HG03108 (cell line): Measurements from ENCODE around the gene SLIT3.

ENCODE experiments used
- ATAC-seq: cut with Tn5 transposase; IDR thresholded peaks from one replicate; pipeline ENCODE4 v1.9.1; 2021; ENCODE audit warnings: moderate library complexity; ENCODE audit not compliant: unreplicated experiment

The SLIT3 gene

DNA sequence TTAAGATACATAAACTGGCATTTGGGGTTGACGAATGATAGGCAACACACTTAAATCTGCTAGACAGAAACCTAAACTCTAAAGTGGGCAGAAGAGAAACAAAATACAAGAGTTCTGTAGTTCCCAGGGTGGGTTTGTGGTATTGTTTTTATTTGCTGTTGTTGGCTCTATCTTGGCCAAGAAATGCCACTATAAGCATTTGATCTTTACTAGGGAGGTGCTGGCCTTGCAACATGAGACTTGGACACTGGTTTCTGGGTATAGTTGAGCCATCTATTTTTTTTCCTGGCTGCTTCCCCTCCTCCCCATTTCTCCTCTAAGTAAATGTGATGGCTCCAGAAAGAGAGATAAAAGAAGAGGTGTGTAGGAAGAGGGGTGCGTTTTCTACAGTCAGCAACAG is 251.2 kb downstream of the SLIT3 start:
- no peak for ATAC-seq

DNA sequence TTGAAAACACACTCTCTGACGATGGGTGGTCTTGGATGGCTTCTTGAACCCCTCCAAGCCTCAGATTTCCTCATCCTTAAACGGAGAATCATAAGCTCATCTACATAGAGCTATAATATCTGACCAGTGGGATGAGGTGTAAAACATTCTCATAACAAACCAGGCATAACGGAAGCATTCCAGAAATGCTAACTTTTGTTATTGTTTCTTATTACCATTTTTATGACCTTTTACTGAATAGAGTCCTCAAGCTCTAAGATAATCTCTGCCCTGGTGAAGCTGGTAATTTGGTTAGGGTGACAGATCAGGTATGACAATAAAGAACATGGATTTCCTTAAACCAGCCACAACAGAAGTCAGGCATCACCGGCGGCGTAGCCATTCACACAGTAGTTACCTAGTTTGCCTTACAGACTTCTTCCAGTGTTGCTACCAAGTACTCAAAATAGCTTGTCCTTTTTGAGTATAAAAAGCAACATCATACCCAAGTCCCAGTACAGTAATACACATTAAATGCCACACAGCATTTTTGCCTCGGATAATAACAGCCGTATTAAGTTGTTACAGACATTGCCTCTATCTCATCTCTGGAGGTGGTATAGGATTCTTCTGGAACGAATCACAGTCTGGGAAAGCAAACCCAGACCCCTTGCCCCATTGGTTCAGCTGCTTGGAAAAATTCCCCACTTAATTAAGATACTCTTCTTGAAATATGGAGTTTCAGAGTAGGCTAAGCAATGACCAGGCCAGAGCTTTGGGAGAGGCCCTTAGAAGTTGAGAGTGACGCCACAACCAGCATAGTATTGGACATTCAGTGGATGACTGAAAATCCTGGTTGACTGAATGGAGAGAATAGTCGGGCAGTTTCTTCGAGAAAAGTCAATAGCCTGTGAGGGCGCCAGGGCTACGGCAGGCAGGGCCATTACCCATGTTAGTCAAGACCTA is 252.5 kb downstream of the SLIT3 start:
- no peak for ATAC-seq

DNA sequence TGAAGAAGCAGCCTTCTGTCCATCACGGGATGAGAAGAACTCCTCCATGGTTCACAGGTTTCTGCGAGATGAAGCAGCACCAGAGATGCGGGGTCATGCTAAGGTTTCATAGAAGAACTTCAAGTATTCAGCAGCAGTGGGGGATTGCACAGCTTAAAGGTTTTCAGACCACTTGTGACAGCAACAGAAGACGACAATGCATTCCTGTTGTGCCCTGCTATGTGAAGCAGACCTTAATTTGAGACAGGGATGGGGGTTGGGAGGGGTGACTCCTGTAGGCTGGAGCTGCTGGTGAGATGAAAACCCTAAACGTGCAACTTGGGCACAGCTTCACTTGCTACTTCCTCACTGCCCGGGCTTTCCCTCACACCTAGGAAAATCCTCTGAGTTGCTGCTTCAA is 256.0 kb downstream of the SLIT3 start:
- no peak for ATAC-seq

DNA sequence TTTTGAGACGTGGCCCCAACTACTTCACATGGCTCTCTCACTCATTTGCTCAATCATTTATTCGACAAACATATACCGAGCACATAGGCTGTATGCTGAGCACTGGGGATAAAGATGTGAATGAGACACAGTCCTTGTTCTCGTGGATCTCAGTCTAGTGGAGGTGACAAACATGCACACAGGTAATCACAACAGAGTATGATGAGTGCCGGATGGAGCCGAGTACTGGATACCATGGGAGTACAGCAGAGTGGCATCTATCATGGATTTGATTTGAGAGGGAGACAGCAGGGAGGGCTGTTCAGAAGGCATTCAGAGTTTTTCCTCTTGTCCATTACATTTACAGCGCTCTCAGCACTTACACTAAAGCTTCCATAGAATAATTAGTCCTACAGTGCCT is 259.8 kb downstream of the SLIT3 start:
- no peak for ATAC-seq

DNA sequence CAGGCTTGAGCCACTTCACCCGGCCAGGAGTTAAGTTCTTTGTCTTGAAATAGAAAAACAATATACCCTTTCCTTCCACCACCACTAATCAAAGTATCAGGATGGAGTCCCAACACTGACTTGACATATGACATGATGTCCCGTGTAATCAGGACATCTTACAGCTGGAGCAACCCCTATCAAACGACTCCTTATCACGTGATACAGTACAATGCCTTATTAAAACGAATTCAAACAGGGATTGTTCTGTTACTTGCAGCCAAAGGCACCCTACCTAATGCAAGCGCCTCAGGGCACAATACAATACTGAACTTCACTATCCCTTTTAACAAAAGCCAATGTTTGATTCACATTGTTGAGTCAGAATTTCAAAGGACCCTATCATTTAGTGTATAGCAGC is 261.3 kb downstream of the SLIT3 start:
- ATAC-seq = no peak

DNA sequence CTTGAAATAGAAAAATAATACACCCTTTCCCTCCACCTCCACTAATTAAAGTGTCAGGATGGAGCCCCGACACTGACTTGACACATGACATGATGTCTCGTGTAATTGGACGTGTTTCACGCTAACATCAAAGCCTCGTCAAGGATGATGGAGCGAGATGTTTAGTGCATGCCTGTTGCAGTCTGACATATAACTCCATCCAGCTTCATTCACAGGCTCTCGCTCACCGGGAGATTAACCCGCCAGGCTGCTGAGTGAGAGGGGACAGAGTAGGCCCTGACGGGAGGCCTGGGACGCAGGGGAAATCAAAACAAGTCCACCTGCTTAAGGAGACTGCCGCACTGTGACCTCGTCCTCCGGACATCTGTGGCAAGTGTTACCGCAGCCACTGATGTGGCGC is 263.5 kb downstream of the SLIT3 start:
- ATAC-seq = no peak

DNA sequence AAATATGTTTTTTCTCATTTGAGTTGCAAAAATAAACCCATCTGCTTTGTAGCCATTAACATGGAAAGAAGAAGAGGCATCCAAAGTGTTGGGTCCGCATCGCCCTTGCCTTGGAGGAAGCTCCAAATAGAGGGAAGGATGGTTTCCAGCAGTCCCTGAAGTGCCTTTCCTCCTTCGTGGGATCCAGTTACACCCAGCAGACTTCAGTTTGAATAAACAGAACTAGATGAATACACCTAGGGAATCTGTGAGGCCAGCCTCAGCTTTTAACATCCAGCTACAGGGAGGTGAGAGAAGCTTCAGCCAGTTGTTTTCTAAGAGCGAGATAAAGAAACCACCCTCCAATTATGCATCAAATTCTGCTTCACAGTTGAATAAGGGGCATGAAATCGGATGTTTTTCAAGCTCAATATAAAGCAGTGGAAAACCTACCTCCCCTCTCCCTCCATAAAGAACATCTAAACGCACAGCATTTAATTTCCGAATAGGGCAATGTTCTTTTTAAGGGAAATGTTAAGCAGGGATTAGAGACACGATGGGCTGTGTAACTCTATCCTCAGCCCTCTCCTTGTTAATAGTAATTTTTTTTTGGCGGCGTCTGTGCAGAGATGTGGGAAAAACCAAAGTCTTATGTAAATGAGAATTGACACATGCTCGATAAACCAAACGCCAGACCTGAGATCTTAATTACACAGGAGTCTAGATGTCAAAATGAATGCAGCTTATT is 264.7 kb downstream of the SLIT3 start:
- no peak for ATAC-seq

DNA sequence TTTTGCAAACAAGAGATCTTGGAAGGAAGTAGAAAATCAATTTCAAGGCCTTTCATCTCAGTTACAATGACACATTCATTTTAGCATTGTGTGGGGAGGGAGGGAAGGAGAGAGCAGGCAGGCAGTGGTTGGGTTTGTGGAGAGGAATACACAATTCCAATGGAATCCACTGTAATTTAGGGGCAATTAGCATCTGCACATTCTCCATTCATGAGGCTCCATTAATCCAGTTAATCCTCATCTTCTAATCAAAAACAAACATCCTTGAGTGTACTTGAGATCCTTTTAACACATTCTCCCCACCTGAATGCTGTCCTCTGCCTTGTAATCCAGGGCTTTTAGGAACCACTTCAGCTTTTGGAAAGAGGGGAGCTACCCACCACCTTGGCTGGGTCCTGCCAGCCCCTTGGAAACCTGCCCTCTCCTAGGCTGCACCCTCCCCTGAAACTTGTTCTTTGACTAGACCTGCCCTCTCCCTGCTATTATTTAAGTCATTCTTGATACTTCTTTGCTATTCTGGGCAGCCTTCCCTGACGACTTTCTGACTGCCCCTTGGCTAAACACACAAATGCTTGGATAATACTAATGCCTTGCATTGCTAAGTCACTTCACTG is 271.2 kb downstream of the SLIT3 start:
- no peak for ATAC-seq

DNA sequence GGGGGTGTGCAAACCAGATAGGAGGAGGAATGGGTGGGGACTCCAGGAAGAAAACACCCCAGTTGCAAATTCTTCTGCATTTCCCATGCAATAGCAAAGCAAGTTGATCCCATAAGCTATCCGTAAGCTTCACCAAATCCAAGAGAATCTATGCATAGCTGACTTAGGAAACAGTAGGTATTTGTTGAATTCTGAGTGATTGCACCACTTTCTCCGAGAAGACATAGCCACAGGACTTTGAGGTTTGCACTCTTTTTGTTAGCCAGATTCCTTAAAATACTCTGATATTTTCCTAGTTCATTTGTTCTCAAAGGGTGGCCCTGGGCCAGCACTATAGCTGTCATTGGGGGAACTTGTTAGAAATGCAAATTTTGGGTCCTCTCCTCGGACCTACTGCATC is 271.9 kb downstream of the SLIT3 start:
- no peak for ATAC-seq

DNA sequence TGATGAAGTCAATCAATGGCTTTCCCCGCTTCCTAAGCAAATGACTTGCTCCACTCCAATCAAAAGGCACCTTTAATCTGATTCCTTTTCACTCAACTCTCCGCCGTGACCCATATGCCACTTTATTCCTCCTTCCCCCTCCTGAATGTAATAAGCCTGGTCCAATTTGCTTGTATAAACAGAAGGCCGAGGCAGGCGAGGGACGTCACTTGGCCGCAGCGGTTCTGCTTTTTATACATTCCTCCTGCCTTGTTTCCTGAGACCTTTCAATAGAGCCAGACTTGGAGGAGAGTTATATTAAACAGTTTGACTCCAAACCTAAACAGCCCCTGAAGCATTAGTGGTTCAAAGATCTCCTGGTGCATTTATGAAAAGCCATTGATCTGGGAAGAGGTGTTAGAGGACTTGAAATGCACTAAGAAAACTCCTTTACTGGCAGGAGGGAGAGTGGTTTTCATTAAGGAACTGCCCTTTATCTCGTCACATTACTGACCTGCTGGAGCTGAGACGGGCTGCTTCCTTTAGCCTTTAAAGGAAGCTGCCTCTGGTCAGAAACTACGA is 273.4 kb downstream of the SLIT3 start:
- no peak for ATAC-seq

DNA sequence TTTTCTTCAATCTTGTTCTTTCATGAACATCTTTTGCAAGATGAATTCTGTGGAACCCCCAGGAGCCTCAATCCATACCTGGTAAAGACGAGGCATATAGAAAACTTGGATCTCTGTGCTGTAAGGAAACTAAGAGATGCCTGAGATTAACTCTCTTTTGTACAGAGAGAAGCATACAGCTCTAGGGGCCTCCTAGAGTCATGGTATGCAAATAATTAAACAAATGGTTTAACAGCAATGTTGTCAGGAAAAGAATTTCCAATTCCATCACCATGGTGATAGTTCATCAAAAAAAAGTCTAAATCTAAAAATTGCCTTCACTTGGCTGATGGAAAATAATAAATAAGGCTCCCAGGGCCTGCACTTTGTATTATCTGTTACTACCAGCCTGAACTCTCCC is 275.4 kb downstream of the SLIT3 start:
- ATAC-seq = no peak

DNA sequence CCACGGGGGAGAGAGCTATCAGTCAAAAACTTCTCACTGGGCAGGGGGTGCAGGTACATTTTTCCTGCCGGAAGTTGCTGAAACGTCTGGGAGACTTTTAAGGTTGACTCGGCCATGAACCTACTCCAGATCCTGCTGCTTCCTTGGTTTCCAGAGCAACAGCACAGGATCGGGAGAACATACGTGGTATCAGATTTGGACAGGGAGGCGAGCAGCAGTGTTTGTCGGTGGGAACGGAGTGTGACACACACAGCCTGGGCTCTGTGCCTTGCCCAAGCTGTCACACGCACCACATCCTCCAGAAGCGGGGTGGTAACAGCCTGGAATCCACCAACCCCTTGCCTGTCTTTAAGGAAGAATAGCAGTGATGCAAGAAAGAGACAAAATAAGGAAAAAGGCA is 276.5 kb downstream of the SLIT3 start:
- no peak for ATAC-seq

DNA sequence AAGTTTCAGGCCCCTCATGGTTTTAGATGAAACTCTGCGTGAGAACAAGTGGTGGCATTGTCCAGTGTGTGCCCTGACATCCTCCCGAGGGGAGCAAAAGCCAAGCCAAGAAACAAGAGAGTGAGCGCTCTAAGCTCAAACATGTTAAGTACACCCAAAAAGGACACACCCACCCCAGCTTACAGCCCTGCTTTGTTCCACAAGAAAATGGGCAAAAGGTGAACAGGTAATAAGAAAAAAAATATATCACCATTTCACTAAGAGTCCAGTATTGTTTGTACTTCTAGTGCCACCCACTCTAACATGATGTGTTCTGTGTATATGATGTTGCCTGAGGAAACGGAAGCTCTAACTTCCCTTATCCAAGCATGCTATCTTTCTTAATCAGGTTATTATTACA is 278.2 kb downstream of the SLIT3 start:
- ATAC-seq = no peak

DNA sequence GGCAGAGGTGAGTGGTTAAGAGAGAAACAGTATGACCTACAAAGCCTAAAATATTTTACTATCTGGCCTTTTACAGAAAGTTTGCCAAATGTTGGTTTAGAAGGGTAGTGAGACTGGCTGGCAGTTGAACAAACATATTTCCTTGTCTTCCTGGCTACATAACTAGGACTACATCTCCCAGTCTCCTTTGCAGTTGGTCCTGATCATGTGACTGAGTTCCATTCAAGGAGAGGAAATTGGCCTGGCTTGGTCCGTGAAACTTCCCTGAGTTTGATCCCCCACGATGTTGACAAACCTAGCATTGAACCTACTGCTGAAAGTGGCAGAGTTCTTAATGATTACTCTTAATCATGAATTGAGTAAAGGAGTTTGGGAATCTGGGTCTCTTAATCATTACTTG is 280.8 kb downstream of the SLIT3 start:
- no peak for ATAC-seq

DNA sequence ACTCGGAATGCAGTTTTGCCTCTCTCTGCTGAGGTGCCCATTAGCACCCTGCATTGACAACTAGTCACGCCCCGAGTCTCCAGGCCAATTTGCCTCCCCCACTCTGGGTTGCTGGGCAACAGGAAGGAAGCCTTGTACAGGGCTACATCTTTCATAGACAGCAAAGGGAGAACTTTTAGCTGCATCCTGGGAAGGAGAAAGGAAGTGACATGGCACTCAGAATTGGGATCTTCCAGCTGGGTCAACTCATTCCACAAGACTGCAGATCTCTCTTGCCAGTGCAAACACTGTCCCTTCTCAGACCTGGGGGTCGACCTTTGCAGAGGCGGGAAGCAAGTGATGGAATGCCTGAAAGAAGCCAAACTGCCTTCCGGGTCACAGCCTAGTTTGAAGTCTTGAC is 282.0 kb downstream of the SLIT3 start:
- no peak for ATAC-seq

DNA sequence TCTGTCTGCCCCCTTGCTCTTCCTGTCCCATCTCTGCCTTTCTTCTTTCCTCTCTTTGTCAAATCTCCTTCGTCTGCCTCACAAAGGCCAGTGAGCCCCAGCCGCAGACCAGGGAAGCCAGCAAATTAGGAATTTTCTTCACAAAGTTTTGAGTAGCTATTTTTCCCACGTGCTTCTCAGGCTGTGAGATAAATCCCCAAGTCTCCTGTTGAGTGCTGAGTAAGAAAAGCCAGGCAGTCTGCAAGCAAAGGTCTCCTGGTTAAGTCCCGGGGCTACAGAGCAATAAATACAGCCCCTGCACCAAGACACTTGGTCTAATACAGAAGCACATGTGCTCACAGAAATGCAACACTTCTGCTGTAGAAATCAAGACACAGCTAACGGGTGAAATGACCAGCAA is 284.9 kb downstream of the SLIT3 start:
- no peak for ATAC-seq

DNA sequence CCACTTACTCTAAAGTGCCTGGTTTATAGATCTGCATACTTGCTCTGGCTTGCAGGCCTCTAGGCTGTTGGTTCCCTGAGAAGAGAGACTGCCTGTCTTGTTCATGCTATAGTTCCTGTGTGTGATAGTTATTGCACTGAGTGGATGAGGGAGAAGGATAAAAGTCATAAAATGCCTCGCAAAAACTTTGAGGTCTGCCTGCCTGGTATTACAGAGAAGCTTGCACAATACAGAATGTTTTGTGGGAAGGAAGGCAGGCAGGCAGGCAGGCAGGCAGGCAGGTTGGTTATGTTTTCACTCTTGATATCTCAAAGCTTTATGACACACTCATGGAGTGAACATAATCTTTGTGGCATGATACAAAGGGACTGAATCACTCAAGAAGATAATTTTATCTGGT is 287.1 kb downstream of the SLIT3 start:
- no peak for ATAC-seq

DNA sequence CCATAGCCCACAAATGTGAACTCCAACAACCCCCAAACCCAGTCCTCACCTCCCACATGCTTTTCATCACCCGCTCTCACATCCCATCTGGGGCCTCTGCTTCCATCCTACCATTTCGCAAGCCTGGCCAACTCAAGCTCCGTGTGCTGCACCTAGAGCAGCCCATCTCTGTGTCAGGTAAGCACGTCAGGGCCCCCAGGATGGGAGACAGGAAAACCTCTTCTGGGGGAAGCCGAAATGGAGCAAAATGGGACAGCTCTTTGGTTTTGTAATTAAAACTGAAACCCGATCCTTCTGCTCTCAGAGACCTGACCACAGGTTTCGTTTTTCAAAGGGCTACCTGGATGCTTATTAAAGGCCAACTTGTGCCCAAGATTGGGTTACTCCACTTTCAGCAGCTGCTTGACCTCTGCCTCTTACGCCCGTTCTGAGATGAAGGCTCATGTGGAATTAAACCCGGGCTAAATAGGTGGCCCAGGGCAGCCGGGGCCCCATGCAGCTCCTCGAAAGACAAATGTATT is 287.7 kb downstream of the SLIT3 start:
- ATAC-seq = no peak

DNA sequence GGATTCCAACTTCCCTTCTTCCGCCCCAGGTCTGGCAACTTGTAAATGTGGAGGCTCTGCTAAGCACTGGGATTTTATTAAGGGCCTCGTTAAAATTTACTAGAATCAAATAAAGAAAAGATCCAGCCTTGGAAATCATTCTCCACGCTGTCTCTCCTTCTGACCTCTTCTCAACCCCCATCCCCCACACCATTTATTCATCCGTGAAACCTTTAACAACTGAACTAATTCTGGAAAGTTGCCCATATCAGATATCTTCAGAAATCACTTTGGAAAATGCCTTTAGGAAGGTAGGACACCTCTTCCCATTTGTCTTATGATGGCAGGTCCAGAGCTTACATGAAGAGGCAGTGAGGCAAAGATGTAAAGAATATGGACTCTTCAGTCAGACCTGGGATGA is 288.5 kb downstream of the SLIT3 start:
- ATAC-seq = no peak

DNA sequence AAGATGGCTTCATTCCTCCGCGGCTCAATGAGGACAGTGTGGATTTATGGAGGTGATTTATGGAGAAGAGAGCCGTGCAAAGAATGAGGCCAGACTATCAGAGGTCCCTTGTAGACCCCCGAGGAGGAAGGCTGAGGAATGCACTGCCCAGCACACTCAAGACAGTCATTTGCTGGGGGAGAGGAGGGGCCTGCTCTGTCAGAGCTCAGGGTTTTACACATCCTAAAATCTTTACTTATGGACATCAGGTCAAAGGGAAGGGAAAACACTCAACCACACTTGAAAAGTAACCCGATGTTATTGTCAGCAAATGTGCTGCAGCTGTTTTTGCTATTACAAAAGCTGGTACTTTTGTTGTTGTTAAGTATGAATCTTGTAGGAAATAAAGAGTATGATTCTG is 289.5 kb downstream of the SLIT3 start:
- ATAC-seq = no peak

DNA sequence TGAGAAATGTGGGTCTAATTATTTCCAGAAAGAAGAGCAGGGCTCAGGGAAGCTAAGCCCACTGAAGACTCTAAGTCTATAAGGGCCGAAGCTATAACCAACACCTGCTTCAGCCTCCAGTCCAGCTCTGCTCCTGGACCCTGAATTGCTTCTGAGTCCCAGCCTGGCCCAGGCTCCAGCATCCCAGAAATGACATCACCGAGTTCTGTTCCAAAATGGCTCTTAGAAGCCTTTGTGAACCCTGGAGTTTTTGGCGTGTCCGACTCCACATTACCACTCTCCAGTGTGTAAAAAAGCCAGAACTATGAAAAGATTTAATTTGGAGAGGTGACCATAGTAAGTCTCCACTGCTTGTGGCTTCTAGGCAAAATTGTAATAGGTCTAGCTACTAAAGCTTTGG is 289.9 kb downstream of the SLIT3 start:
- no peak for ATAC-seq
